Lung (tissue), 12 donors: ENCODE measurements around the gene YEATS2. TPM values are rescaled to one million over a fixed set of nuclear protein-coding genes. Genes with fewer than 3 reads are reported as not detected.

Source experiments
- ATAC-seq: fragments of 200-7000 bp; cut with Tn5 transposase; one replicate; pipeline ENCODE4 v1.9.1; 2020; ENCODE audit warnings: moderate number of reproducible peaks; ENCODE audit not compliant: insufficient read depth, low FRiP score
- DNase-seq, 3 donors: peaks; one replicate each; pipeline ENCODE4 v3.0.0-alpha.2; 2013 to 2017
- H3K27ac ChIP-seq, 2 donors: one replicate each; pipeline ENCODE4 v1.5.1; 2013; ENCODE audit warnings: mild to moderate bottlenecking in 2 of 2, moderate library complexity in 2 of 2, control low read depth in 1 of 2, inconsistent platforms in 1 of 2, low read depth in 1 of 2, low read length in 1 of 2
- H3K27me3 ChIP-seq, 3 donors: one replicate each; pipeline ENCODE4 v1.5.1; 2013; ENCODE audit warnings: low read length in 2 of 3; ENCODE audit not compliant: control insufficient read depth in 3 of 3, insufficient read depth in 3 of 3
- H3K36me3 ChIP-seq, 4 donors: one replicate each; pipeline ENCODE4 v1.5.1; 2013; ENCODE audit warnings: low read length in 4 of 4, mild to moderate bottlenecking in 1 of 4, moderate library complexity in 1 of 4; ENCODE audit not compliant: control insufficient read depth in 4 of 4, insufficient read depth in 4 of 4
- H3K4me1 ChIP-seq, 5 donors: one replicate each; pipeline ENCODE4 v1.5.1; 2013; ENCODE audit warnings: low read length in 5 of 5, mild to moderate bottlenecking in 2 of 5, moderate library complexity in 1 of 5; ENCODE audit not compliant: control insufficient read depth in 5 of 5, insufficient read depth in 5 of 5
- H3K4me3 ChIP-seq: one replicate; pipeline ENCODE4 v1.5.1; 2013; ENCODE audit warnings: mild to moderate bottlenecking, control low read depth, moderate library complexity
- H3K9ac ChIP-seq, 2 donors: one replicate each; pipeline ENCODE4 v1.5.1; 2013; ENCODE audit warnings: low read length in 2 of 2, control low read depth in 1 of 2; ENCODE audit not compliant: insufficient read depth in 1 of 2
- H3K9me3 ChIP-seq, 4 donors: one replicate each; pipeline ENCODE4 v1.5.1; 2013; ENCODE audit warnings: low read length in 3 of 4, mild to moderate bottlenecking in 1 of 4, moderate library complexity in 1 of 4; ENCODE audit not compliant: control insufficient read depth in 4 of 4, insufficient read depth in 3 of 4
- CTCF ChIP-seq: IDR thresholded peaks from 2 replicates; pipeline ENCODE4 v1.5.1; 2012; ENCODE audit warnings: mild to moderate bottlenecking; ENCODE audit errors: control extremely low read depth, extremely low read depth
- WGBS, 2 donors: extraction: QIAGEN DNeasy Blood & Tissue Kit; methylation state at CpG; one replicate each; pipeline ENCODE4 v1.1.7; 2013; 5-methylcytosine and 5-hydroxymethylcytosine counted together
- polyA plus RNA-seq, 2 donors: library from polyadenylated mRNA; stranded (reverse); fragments of 200-250 nt; gene quantifications; one replicate each; pipeline ENCODE4 v1.2.1, GENCODE V29; 2013
- total RNA-seq, 2 donors: library from RNA; depleted of rRNA in 1 of 2; stranded (reverse); fragments of >200 nt in 1 of 2; gene quantifications; one replicate each; pipeline ENCODE4 v1.2.1, GENCODE V29; 2014 to 2021
- donor health status: control.
- donor health status: control.
- donor health status: Bipolar disorder and iron deficiency.
- donor health status: healthy.
- donor health status: DM: yes; HTN: yes; CAD: no.

Gene YEATS2
- total and polyA plus RNA-seq, 4 donors = 9.6 to 42.9 (median 18.9) TPM

GRCh38 chr3:183829466-183829865 lies 131.9 kb downstream of the YEATS2 start:
- Histone ChIP-seq H3K9me3 (no peaks in the 10 kb centered on the region), H3K27ac (no peak overlapping the region), H3K36me3 (peaks cover 14 to 28% (median 19%) of the 10 kb centered on the region in 4 donors), H3K4me3 (no peak overlapping the region), H3K9ac (no peak overlapping the region), H3K27me3 (no peaks in the 10 kb centered on the region), H3K4me1 (peaks cover 0 to 8% (median 0%) of the 10 kb centered on the region in 5 donors)
- DNase-seq (no peak), ATAC-seq (no peak)
- no peak for TF ChIP-seq CTCF
- 96% methylated on average over 9 of the region's 9 CpGs for WGBS, 2 donors

- no peak overlapping the region for H3K9ac ChIP-seq
- ATAC-seq (no peak), DNase-seq (no peak)
- peaks cover 0 to 2% (median 0%) of the 10 kb centered on the region in 5 donors for H3K4me1 ChIP-seq
- no peak overlapping the region for H3K4me3 ChIP-seq
- H3K9me3 ChIP-seq = no peaks in the 10 kb centered on the region
- no peak for TF ChIP-seq CTCF
- no peak overlapping the region for H3K27ac ChIP-seq
- 96% methylated on average over 9 of the region's 9 CpGs for WGBS, 2 donors
- H3K27me3 ChIP-seq = no peaks in the 10 kb centered on the region
- peaks cover 15 to 29% (median 20%) of the 10 kb centered on the region in 4 donors for H3K36me3 ChIP-seq
These were observed 132.6 kb downstream of the YEATS2 start for GRCh38 chr3:183830187-183830586.

GRCh38 chr3:183833516-183833915 lies 135.9 kb downstream of the YEATS2 start:
- DNase-seq (no peak), ATAC-seq (no peak)
- Histone ChIP-seq H3K36me3 (peaks cover 15 to 23% (median 22%) of the 10 kb centered on the region in 4 donors), H3K9ac (no peak overlapping the region), H3K4me1 (no peaks in the 10 kb centered on the region), H3K27me3 (no peaks in the 10 kb centered on the region), H3K4me3 (no peak overlapping the region), H3K9me3 (no peaks in the 10 kb centered on the region), H3K27ac (no peak overlapping the region)
- WGBS, 2 donors = 96 to 97% methylated on average over 6 of the region's 6 CpGs
- no peak for TF ChIP-seq CTCF

GRCh38 chr3:183837390-183837789 lies 139.8 kb downstream of the YEATS2 start:
- DNase-seq = no peak
- Histone ChIP-seq H3K4me1 (no peaks in the 10 kb centered on the region), H3K27ac (no peak overlapping the region), H3K9me3 (no peaks in the 10 kb centered on the region), H3K9ac (no peak overlapping the region), H3K4me3 (no peak overlapping the region), H3K27me3 (no peaks in the 10 kb centered on the region), H3K36me3 (peaks cover 29 to 52% (median 37%) of the 10 kb centered on the region in 4 donors)
- WGBS, 2 donors = 95 to 96% methylated on average over 9 of the region's 9 CpGs
- ATAC-seq = no peak
- TF ChIP-seq CTCF = no peak
